Measurements from ENCODE around the gene CRADD.
"Not testable (repeated sequence)": the region's sequence is repeated elsewhere in the genome, so short reads cannot be mapped to it uniquely, and the experiment has no call there.

CRADD gene

GRCh38 chr12:93705237-93705636, 28.1 kb downstream of the CRADD start:
- Mint-ChIP-seq H3K27me3 (ENCODE audit: low read depth) (peaks cover 2% of the 10 kb centered on the region), H3K9me3 (peaks cover 21% of the 10 kb centered on the region), H3K4me1 (ENCODE audit: low read depth) (peaks cover 3% of the 10 kb centered on the region), H3K36me3 (ENCODE audit: low read depth) (no peaks in the 10 kb centered on the region), H3K27ac (no peak overlapping the region), H3K4me3 (no peak overlapping the region)
- no peak for DNase-seq (ENCODE audit: low spot score)

- no peaks in the 10 kb centered on the region for H3K27me3 Mint-ChIP-seq (ENCODE audit: low read depth)
- no peak for DNase-seq (ENCODE audit: low spot score)
- H3K27ac Mint-ChIP-seq = no peak overlapping the region
- peaks cover 29% of the 10 kb centered on the region for H3K9me3 Mint-ChIP-seq
- no peaks in the 10 kb centered on the region for H3K36me3 Mint-ChIP-seq (ENCODE audit: low read depth)
- no peak overlapping the region for H3K4me3 Mint-ChIP-seq
- H3K4me1 Mint-ChIP-seq (ENCODE audit: low read depth) = peaks cover 3% of the 10 kb centered on the region
Measured at GRCh38 chr12:93706387-93706786, 29.2 kb downstream of the CRADD start.

- no peak for DNase-seq (ENCODE audit: low spot score)
- peaks cover 31% of the 10 kb centered on the region for H3K9me3 Mint-ChIP-seq
Measured at GRCh38 chr12:93706824-93707223, 29.6 kb downstream of the CRADD start.

GRCh38 chr12:93707836-93708235, 30.7 kb downstream of the CRADD start:
- no peak overlapping the region for H3K27ac Mint-ChIP-seq
- peaks cover 31% of the 10 kb centered on the region for H3K9me3 Mint-ChIP-seq
- H3K4me3 Mint-ChIP-seq = no peak overlapping the region
- DNase-seq (ENCODE audit: low spot score) = no peak
- peaks cover 3% of the 10 kb centered on the region for H3K4me1 Mint-ChIP-seq (ENCODE audit: low read depth)
- H3K36me3 Mint-ChIP-seq (ENCODE audit: low read depth) = no peaks in the 10 kb centered on the region
- no peaks in the 10 kb centered on the region for H3K27me3 Mint-ChIP-seq (ENCODE audit: low read depth)

More at GRCh38 chr12:93706824-93707223, 29.6 kb downstream of the CRADD start:
- no peaks in the 10 kb centered on the region for H3K36me3 Mint-ChIP-seq (ENCODE audit: low read depth)
- H3K4me1 Mint-ChIP-seq (ENCODE audit: low read depth) = peaks cover 3% of the 10 kb centered on the region
- H3K4me3 Mint-ChIP-seq = no peak overlapping the region
- H3K27me3 Mint-ChIP-seq (ENCODE audit: low read depth) = no peaks in the 10 kb centered on the region
- H3K27ac Mint-ChIP-seq = no peak overlapping the region

- Mint-ChIP-seq H3K9me3 (peaks cover 31% of the 10 kb centered on the region), H3K4me3 (no peak overlapping the region), H3K27ac (no peak overlapping the region), H3K27me3 (ENCODE audit: low read depth) (no peaks in the 10 kb centered on the region), H3K36me3 (ENCODE audit: low read depth) (no peaks in the 10 kb centered on the region), H3K4me1 (ENCODE audit: low read depth) (peaks cover 3% of the 10 kb centered on the region)
- DNase-seq (ENCODE audit: low spot score) = no peak
Measured at GRCh38 chr12:93708952-93709351, 31.8 kb downstream of the CRADD start.

GRCh38 chr12:93709386-93709785, 32.2 kb downstream of the CRADD start:
- Mint-ChIP-seq H3K36me3 (ENCODE audit: low read depth) (no peaks in the 10 kb centered on the region), H3K4me1 (ENCODE audit: low read depth) (peaks cover under 1% of the 10 kb centered on the region), H3K4me3 (no peak overlapping the region), H3K27me3 (ENCODE audit: low read depth) (no peaks in the 10 kb centered on the region), H3K9me3 (peaks cover 31% of the 10 kb centered on the region), H3K27ac (no peak overlapping the region)
- no peak for DNase-seq (ENCODE audit: low spot score)

- Mint-ChIP-seq H3K4me3 (no peak overlapping the region), H3K36me3 (ENCODE audit: low read depth) (no peaks in the 10 kb centered on the region), H3K27me3 (ENCODE audit: low read depth) (no peaks in the 10 kb centered on the region), H3K4me1 (ENCODE audit: low read depth) (no peaks in the 10 kb centered on the region), H3K9me3 (peaks cover 31% of the 10 kb centered on the region), H3K27ac (no peak overlapping the region)
- no peak for DNase-seq (ENCODE audit: low spot score)
Measured at GRCh38 chr12:93710574-93710926, 33.4 kb downstream of the CRADD start.

- not testable (repeated sequence) for H3K27me3 Mint-ChIP-seq (ENCODE audit: low read depth); DNase-seq (ENCODE audit: low spot score); H3K4me1 Mint-ChIP-seq (ENCODE audit: low read depth); H3K27ac Mint-ChIP-seq; H3K36me3 Mint-ChIP-seq (ENCODE audit: low read depth); H3K4me3 Mint-ChIP-seq
- peaks cover 31% of the 10 kb centered on the region for H3K9me3 Mint-ChIP-seq
Measured at GRCh38 chr12:93711502-93711901, 34.3 kb downstream of the CRADD start.

- DNase-seq (ENCODE audit: low spot score) = no peak
- H3K27me3 Mint-ChIP-seq (ENCODE audit: low read depth) = no peaks in the 10 kb centered on the region
- H3K4me1 Mint-ChIP-seq (ENCODE audit: low read depth) = no peaks in the 10 kb centered on the region
- H3K36me3 Mint-ChIP-seq (ENCODE audit: low read depth) = no peaks in the 10 kb centered on the region
- no peak overlapping the region for H3K4me3 Mint-ChIP-seq
- H3K9me3 Mint-ChIP-seq = peaks cover 31% of the 10 kb centered on the region
- no peak overlapping the region for H3K27ac Mint-ChIP-seq
Measured at GRCh38 chr12:93712200-93712599, 35.0 kb downstream of the CRADD start.

GRCh38 chr12:93713060-93713459, 35.9 kb downstream of the CRADD start:
- no peak overlapping the region for H3K27ac Mint-ChIP-seq
- peaks cover 35% of the 10 kb centered on the region for H3K9me3 Mint-ChIP-seq
- no peak overlapping the region for H3K4me3 Mint-ChIP-seq
- H3K36me3 Mint-ChIP-seq (ENCODE audit: low read depth) = peaks cover under 1% of the 10 kb centered on the region
- no peaks in the 10 kb centered on the region for H3K4me1 Mint-ChIP-seq (ENCODE audit: low read depth)
- DNase-seq (ENCODE audit: low spot score) = no peak
- no peaks in the 10 kb centered on the region for H3K27me3 Mint-ChIP-seq (ENCODE audit: low read depth)

- DNase-seq (ENCODE audit: low spot score) = no peak
- Mint-ChIP-seq H3K27me3 (ENCODE audit: low read depth) (peaks cover 4% of the 10 kb centered on the region), H3K9me3 (peaks cover 33% of the 10 kb centered on the region), H3K36me3 (ENCODE audit: low read depth) (peaks cover 3% of the 10 kb centered on the region), H3K4me3 (no peak overlapping the region), H3K27ac (no peak overlapping the region), H3K4me1 (ENCODE audit: low read depth) (no peaks in the 10 kb centered on the region)
Measured at GRCh38 chr12:93713800-93714199, 36.6 kb downstream of the CRADD start.

- Mint-ChIP-seq H3K36me3 (ENCODE audit: low read depth) (peaks cover 3% of the 10 kb centered on the region), H3K9me3 (peaks cover 27% of the 10 kb centered on the region), H3K27ac (no peak overlapping the region), H3K4me1 (ENCODE audit: low read depth) (no peaks in the 10 kb centered on the region), H3K27me3 (ENCODE audit: low read depth) (peaks cover 4% of the 10 kb centered on the region), H3K4me3 (no peak overlapping the region)
- DNase-seq (ENCODE audit: low spot score) = no peak
Measured at GRCh38 chr12:93714382-93714781, 37.2 kb downstream of the CRADD start.

- Mint-ChIP-seq H3K36me3 (ENCODE audit: low read depth) (peaks cover 3% of the 10 kb centered on the region), H3K4me1 (ENCODE audit: low read depth) (no peaks in the 10 kb centered on the region), H3K4me3 (no peak overlapping the region), H3K27me3 (ENCODE audit: low read depth) (peaks cover 4% of the 10 kb centered on the region), H3K9me3 (peaks cover 29% of the 10 kb centered on the region), H3K27ac (no peak overlapping the region)
- DNase-seq (ENCODE audit: low spot score) = no peak
Measured at GRCh38 chr12:93719710-93720109, 42.5 kb downstream of the CRADD start.

- peaks cover 3% of the 10 kb centered on the region for H3K36me3 Mint-ChIP-seq (ENCODE audit: low read depth)
- H3K4me1 Mint-ChIP-seq (ENCODE audit: low read depth) = no peaks in the 10 kb centered on the region
- peaks cover 4% of the 10 kb centered on the region for H3K27me3 Mint-ChIP-seq (ENCODE audit: low read depth)
Measured at GRCh38 chr12:93720559-93720958, 43.4 kb downstream of the CRADD start.

GRCh38 chr12:93722179-93722578, 45.0 kb downstream of the CRADD start:
- DNase-seq (ENCODE audit: low spot score) = no peak
- peaks cover 3% of the 10 kb centered on the region for H3K36me3 Mint-ChIP-seq (ENCODE audit: low read depth)
- H3K4me3 Mint-ChIP-seq = no peak overlapping the region
- peaks cover 29% of the 10 kb centered on the region for H3K9me3 Mint-ChIP-seq
- peaks cover 4% of the 10 kb centered on the region for H3K27me3 Mint-ChIP-seq (ENCODE audit: low read depth)
- H3K4me1 Mint-ChIP-seq (ENCODE audit: low read depth) = no peaks in the 10 kb centered on the region
- no peak overlapping the region for H3K27ac Mint-ChIP-seq

More at GRCh38 chr12:93720559-93720958, 43.4 kb downstream of the CRADD start:
- Mint-ChIP-seq H3K4me3 (no peak overlapping the region), H3K9me3 (peaks cover 29% of the 10 kb centered on the region), H3K27ac (no peak overlapping the region)
- DNase-seq (ENCODE audit: low spot score) = no peak

Data from T-helper 2 cell treated with Interferon-gamma antibody and Interleukin-4, amounts not matched to agents 5 μg/mL and 100 μg/mL, for 36 hours (primary cell).